HEK293 (cell line): ENCODE results near the gene NDUFAF5.

ENCODE experiments used
- CTCF ChIA-PET: fragments of 350-600 bp; formaldehyde crosslinking; extraction: SDS; loops from one replicate; lab custom pipeline; 2021; ENCODE audit warnings: antibody characterized with exemption; lab: Yijun Ruan, JAX
- POLR2A ChIA-PET: fragments of 300-600 bp; formaldehyde crosslinking; extraction: SDS; loops from one replicate; lab custom pipeline; 2020; ENCODE audit warnings: antibody characterized with exemption, inconsistent platforms; lab: Yijun Ruan, JAX
- H3K27ac ChIP-seq: fragments of 200-500 bp; sonication (Bioruptor generic); 2 replicates; pipeline ENCODE4 v1.5.1; 2014; ENCODE audit warnings: low read depth, low read length, control low read depth, inconsistent platforms; ENCODE audit errors: extremely low read depth
- H3K36me3 ChIP-seq, 2 experiments: fragments of 200-500 bp in 1 of 2; sonication (Bioruptor generic) in 1 of 2; 1 replicate in 1 of 2; 2 replicates in 1 of 2; pipeline ENCODE4 v1.5.1; 2014 to 2017; ENCODE audit warnings: inconsistent platforms in 2 of 2, low read length in 2 of 2; ENCODE audit not compliant: control insufficient read depth in 2 of 2, insufficient read depth in 1 of 2
- H3K4me1 ChIP-seq: fragments of 200-500 bp; sonication (Bioruptor generic); 2 replicates; pipeline ENCODE4 v1.5.1; 2014; ENCODE audit warnings: mild to moderate bottlenecking, low read length, inconsistent platforms; ENCODE audit not compliant: control insufficient read depth, insufficient read depth
- H3K4me3 ChIP-seq: 2 replicates; pipeline ENCODE4 v1.5.1; 2011; ENCODE audit warnings: low read depth, mild to moderate bottlenecking, control low read depth, low read length, moderate library complexity
- H3K9me3 ChIP-seq: fragments of 200-500 bp; sonication (Bioruptor generic); 2 replicates; pipeline ENCODE4 v1.5.1; 2014; ENCODE audit warnings: low read depth, low read length, inconsistent platforms; ENCODE audit not compliant: control insufficient read depth, insufficient read depth
- GLI2 ChIP-seq: fragments of 450-650 bp; formaldehyde crosslinking; IDR thresholded peaks from 2 replicates; pipeline ENCODE4; 2017; ENCODE audit warnings: missing biosample characterization, missing genetic modification characterization, low read depth, borderline replicate concordance
- HOXD13 ChIP-seq: sonication (generic); formaldehyde crosslinking; IDR thresholded peaks from 2 replicates; pipeline ENCODE4 v1.8.0; 2022; ENCODE audit warnings: missing genetic modification reagents, borderline replicate concordance
- KLF17 ChIP-seq: fragments of 450-650 bp; formaldehyde crosslinking; IDR thresholded peaks from 2 replicates; pipeline ENCODE4 v1.5.1; 2016; ENCODE audit warnings: missing biosample characterization, missing genetic modification characterization
- SALL2 ChIP-seq: fragments of 450-650 bp; formaldehyde crosslinking; IDR thresholded peaks from 2 replicates; pipeline ENCODE4 v1.5.0; 2017; ENCODE audit warnings: missing biosample characterization, mild to moderate bottlenecking, missing genetic modification characterization, borderline replicate concordance
- SCRT1 ChIP-seq: fragments of 450-650 bp; formaldehyde crosslinking; IDR thresholded peaks from 2 replicates; pipeline ENCODE4 v1.5.1; 2016; ENCODE audit warnings: missing biosample characterization, missing genetic modification characterization, borderline replicate concordance
- ZBTB20 ChIP-seq: fragments of 450-650 bp; formaldehyde crosslinking; IDR thresholded peaks from 2 replicates; pipeline ENCODE4 v1.5.1; 2016; ENCODE audit warnings: missing biosample characterization, missing genetic modification characterization
- ZBTB26 ChIP-seq: fragments of 450-650 bp; formaldehyde crosslinking; optimal IDR thresholded peaks from 2 replicates; pipeline ENCODE3; 2016; ENCODE audit warnings: missing biosample characterization, mild to moderate bottlenecking, missing genetic modification characterization
- ZBTB48 ChIP-seq: fragments of 450-650 bp; formaldehyde crosslinking; IDR thresholded peaks from 2 replicates; pipeline ENCODE4 v1.5.1; 2016; ENCODE audit warnings: missing biosample characterization, missing genetic modification characterization
- ZIC2 ChIP-seq: fragments of 450-650 bp; formaldehyde crosslinking; IDR thresholded peaks from 2 replicates; pipeline ENCODE4 v1.5.1; 2016; ENCODE audit warnings: missing biosample characterization, missing genetic modification characterization
- ZNF132 ChIP-seq: fragments of 450-650 bp; formaldehyde crosslinking; IDR thresholded peaks from 2 replicates; pipeline ENCODE4 v1.5.1; 2017; ENCODE audit warnings: missing biosample characterization, missing genetic modification characterization, borderline replicate concordance
- ZNF221 ChIP-seq: fragments of 450-650 bp; formaldehyde crosslinking; IDR thresholded peaks from 2 replicates; pipeline ENCODE4 v1.5.1; 2017; ENCODE audit warnings: missing biosample characterization, missing genetic modification characterization, borderline replicate concordance
- ZNF266 ChIP-seq: fragments of 450-650 bp; formaldehyde crosslinking; IDR thresholded peaks from 2 replicates; pipeline ENCODE4 v1.5.1; 2016; ENCODE audit warnings: missing biosample characterization, missing genetic modification characterization, low read depth
- ZNF280D ChIP-seq: fragments of 450-650 bp; formaldehyde crosslinking; IDR thresholded peaks from 2 replicates; pipeline ENCODE4 v1.5.1; 2016; ENCODE audit warnings: missing biosample characterization, missing genetic modification characterization
- ZNF335 ChIP-seq: fragments of 450-650 bp; formaldehyde crosslinking; conservative IDR thresholded peaks from 2 replicates; pipeline ENCODE4 v1.5.1; 2016; ENCODE audit warnings: missing biosample characterization, missing genetic modification characterization
- ZNF48 ChIP-seq: fragments of 450-650 bp; formaldehyde crosslinking; IDR thresholded peaks from 2 replicates; pipeline ENCODE4 v1.5.1; 2016; ENCODE audit warnings: missing biosample characterization, missing genetic modification characterization
- ZNF501 ChIP-seq: fragments of 450-650 bp; formaldehyde crosslinking; IDR thresholded peaks from 2 replicates; pipeline ENCODE4 v1.5.1; 2016; ENCODE audit warnings: missing biosample characterization, missing genetic modification characterization
- ZNF521 ChIP-seq: fragments of 450-650 bp; formaldehyde crosslinking; IDR thresholded peaks from 2 replicates; pipeline ENCODE4 v1.5.1; 2017; ENCODE audit warnings: missing biosample characterization, mild to moderate bottlenecking, missing genetic modification characterization
- ZNF596 ChIP-seq: fragments of 450-650 bp; IDR thresholded peaks from 2 replicates; pipeline ENCODE4 v1.5.0; 2018; ENCODE audit warnings: missing biosample characterization, mild to moderate bottlenecking, missing genetic modification characterization, moderate library complexity
- ZNF600 ChIP-seq: fragments of 450-650 bp; formaldehyde crosslinking; IDR thresholded peaks from 2 replicates; pipeline ENCODE4 v1.5.1; 2016; ENCODE audit warnings: missing biosample characterization, missing genetic modification characterization
- ZNF624 ChIP-seq: fragments of 450-650 bp; formaldehyde crosslinking; IDR thresholded peaks from 2 replicates; pipeline ENCODE4 v1.5.1; 2017; ENCODE audit warnings: missing biosample characterization, missing genetic modification characterization
- ZNF677 ChIP-seq: fragments of 450-650 bp; IDR thresholded peaks from 2 replicates; pipeline ENCODE4 v1.5.0; 2018; ENCODE audit warnings: missing biosample characterization, mild to moderate bottlenecking, missing genetic modification characterization, moderate library complexity
- ZNF692 ChIP-seq: fragments of 450-650 bp; formaldehyde crosslinking; IDR thresholded peaks from 2 replicates; pipeline ENCODE4 v1.5.1; 2016; ENCODE audit warnings: missing biosample characterization, missing genetic modification characterization
- TF ChIP-seq, protein P1 (sequence below): fragments of 450-650 bp; formaldehyde crosslinking; IDR thresholded peaks from 2 replicates; pipeline ENCODE4 v1.5.1; 2016; ENCODE audit warnings: missing biosample characterization, missing genetic modification characterization
- TF ChIP-seq, protein P2 (sequence below): fragments of 450-650 bp; IDR thresholded peaks from 2 replicates; pipeline ENCODE4 v1.5.1; 2018; ENCODE audit warnings: missing biosample characterization, mild to moderate bottlenecking, missing genetic modification characterization
- TF ChIP-seq, protein P3 (sequence below): fragments of 450-650 bp; formaldehyde crosslinking; IDR thresholded peaks from 2 replicates; pipeline ENCODE4 v1.5.1; 2016; ENCODE audit warnings: missing biosample characterization, missing genetic modification characterization

NDUFAF5 gene

DNA sequence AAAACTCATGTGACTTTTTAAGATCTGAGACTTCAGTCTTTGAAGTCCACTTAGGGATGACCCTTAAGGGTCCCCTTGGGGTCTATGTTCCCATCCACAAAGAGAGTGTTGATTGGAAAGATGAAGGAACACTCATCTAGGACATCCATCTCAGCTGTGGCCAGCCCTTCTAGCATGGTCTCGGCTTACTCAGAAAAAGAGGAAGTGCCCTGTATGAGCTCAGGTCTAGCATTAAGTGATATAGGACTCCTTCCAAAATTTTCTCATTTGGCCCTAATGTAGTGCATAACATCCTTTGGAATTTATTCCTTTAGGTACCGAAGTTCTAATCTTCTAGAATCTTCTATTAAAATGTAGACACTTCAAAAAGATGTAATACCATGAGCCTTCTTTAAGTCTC is 77.4 kb downstream of the NDUFAF5 start:
- H3K4me3 ChIP-seq: no peak overlapping the region
- CTCF ChIA-PET: no interaction called here
- no peaks in the 10 kb centered on the region for H3K9me3 ChIP-seq
- H3K4me1 ChIP-seq: no peaks in the 10 kb centered on the region
- no peak for TF ChIP-seq ZNF677 (tag by site-specific recombination)
- no peak for TF ChIP-seq ZNF221 (tag by site-specific recombination)
- TF ChIP-seq ZBTB26: no peak
- TF ChIP-seq SCRT1: no peak
- no peak for TF ChIP-seq GLI2
- no peak for TF ChIP-seq ZNF692
- no peak for TF ChIP-seq ZNF132
- no peak for TF ChIP-seq ZBTB20 (tag by site-specific recombination)
- TF ChIP-seq ZNF280D (tag by site-specific recombination): no peak
- TF ChIP-seq HOXD13 (CRISPR knock-in tag): no peak
- no peak for TF ChIP-seq ZNF521 (tag by site-specific recombination)
- TF ChIP-seq, protein P1, sequence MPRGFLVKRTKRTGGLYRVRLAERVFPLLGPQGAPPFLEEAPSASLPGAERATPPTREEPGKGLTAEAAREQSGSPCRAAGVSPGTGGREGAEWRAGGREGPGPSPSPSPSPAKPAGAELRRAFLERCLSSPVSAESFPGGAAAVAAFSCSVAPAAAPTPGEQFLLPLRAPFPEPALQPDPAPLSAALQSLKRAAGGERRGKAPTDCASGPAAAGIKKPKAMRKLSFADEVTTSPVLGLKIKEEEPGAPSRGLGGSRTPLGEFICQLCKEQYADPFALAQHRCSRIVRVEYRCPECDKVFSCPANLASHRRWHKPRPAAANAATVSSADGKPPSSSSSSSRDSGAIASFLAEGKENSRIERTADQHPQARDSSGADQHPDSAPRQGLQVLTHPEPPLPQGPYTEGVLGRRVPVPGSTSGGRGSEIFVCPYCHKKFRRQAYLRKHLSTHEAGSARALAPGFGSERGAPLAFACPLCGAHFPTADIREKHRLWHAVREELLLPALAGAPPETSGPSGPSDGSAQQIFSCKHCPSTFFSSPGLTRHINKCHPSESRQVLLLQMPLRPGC: no peak
- TF ChIP-seq, protein P2, sequence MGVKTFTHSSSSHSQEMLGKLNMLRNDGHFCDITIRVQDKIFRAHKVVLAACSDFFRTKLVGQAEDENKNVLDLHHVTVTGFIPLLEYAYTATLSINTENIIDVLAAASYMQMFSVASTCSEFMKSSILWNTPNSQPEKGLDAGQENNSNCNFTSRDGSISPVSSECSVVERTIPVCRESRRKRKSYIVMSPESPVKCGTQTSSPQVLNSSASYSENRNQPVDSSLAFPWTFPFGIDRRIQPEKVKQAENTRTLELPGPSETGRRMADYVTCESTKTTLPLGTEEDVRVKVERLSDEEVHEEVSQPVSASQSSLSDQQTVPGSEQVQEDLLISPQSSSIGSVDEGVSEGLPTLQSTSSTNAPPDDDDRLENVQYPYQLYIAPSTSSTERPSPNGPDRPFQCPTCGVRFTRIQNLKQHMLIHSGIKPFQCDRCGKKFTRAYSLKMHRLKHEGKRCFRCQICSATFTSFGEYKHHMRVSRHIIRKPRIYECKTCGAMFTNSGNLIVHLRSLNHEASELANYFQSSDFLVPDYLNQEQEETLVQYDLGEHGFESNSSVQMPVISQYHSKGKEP (tag by site-specific recombination): no peak
- no peak for TF ChIP-seq ZNF596
- TF ChIP-seq ZIC2: no peak
- no peak for TF ChIP-seq ZNF600
- TF ChIP-seq, all 188 proteins: peak for 0
- Histone ChIP-seq H3K36me3 (no peaks in the 10 kb centered on the region), H3K27ac (no peak overlapping the region)
- POLR2A ChIA-PET: no interaction called here

DNA sequence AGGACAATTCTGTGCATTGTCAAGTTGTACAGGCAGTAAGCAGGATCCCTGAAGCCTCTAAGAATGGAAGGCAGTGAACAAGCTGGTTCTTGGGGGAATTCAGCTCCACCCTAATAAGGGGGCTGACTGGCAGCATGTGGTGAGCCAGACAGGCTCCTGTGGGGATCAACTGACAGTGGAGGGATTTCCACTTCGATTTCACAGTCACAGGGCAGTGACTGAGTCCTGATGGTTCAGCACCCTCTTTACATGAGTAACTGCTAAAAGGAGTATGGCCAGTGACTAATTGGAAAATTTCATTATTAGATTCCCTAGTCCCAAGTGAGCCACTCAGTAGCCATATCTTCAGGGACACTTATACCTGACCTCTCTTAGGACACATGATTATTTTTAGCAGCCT is 78.4 kb downstream of the NDUFAF5 start:
- POLR2A ChIA-PET: no interaction called here
- CTCF ChIA-PET: no interaction called here
- Histone ChIP-seq H3K4me3 (no peak overlapping the region), H3K27ac (no peak overlapping the region), H3K4me1 (no peaks in the 10 kb centered on the region), H3K36me3 (no peaks in the 10 kb centered on the region), H3K9me3 (no peaks in the 10 kb centered on the region)
- TF ChIP-seq ZNF266 (tag by site-specific recombination) (no peak), ZNF501 (tag by site-specific recombination) (no peak), ZIC2 (no peak), KLF17 (no peak), ZBTB48 (tag by site-specific recombination) (no peak), ZNF335 (tag by site-specific recombination) (no peak), SALL2 (tag by site-specific recombination) (no peak), ZNF624 (tag by site-specific recombination) (no peak), ZNF221 (tag by site-specific recombination) (no peak), ZNF48 (tag by site-specific recombination) (no peak)
- TF ChIP-seq, protein P3, sequence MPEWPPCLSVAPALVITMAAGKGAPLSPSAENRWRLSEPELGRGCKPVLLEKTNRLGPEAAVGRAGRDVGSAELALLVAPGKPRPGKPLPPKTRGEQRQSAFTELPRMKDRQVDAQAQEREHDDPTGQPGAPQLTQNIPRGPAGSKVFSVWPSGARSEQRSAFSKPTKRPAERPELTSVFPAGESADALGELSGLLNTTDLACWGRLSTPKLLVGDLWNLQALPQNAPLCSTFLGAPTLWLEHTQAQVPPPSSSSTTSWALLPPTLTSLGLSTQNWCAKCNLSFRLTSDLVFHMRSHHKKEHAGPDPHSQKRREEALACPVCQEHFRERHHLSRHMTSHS (tag by site-specific recombination): no peak
